Measurements from ENCODE around the gene SDR42E2. TPM values are rescaled to one million over a fixed set of nuclear protein-coding genes. Genes with fewer than 3 reads are reported as not detected.

SDR42E2 gene
- total RNA-seq, 2 donors from 2014 or later = not detected

DNA sequence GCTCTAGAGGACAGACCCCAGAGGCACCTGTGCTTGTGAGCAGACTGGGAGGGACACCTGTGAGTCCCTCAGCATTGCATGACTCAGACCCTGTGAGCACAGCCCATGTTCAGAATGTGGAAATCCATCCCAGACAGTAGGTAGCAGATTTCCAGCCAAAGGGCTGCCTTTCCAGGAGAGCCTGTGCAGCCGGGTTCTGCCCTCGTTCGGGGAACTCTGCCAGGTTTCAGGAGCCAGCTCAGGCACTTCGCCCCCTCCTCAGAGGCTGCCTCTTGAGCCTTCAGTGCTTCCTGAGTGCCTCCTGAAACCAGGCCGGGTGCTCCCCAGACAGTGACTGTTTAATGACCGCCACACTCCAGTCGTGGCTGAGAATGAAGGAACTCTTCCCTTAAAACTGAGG, 23.3 kb upstream of the SDR42E2 start:
- H3K27ac ChIP-seq (ENCODE audit: low read depth, low read length) = no peak overlapping the region
- no peaks in the 10 kb centered on the region for H3K4me1 ChIP-seq (ENCODE audit: control insufficient read depth, insufficient read depth, low read length)
- no peak overlapping the region for H3K27ac Mint-ChIP-seq
- no peak for DNase-seq
- no peaks in the 10 kb centered on the region for H3K4me1 Mint-ChIP-seq
- TF ChIP-seq, protein P1, sequence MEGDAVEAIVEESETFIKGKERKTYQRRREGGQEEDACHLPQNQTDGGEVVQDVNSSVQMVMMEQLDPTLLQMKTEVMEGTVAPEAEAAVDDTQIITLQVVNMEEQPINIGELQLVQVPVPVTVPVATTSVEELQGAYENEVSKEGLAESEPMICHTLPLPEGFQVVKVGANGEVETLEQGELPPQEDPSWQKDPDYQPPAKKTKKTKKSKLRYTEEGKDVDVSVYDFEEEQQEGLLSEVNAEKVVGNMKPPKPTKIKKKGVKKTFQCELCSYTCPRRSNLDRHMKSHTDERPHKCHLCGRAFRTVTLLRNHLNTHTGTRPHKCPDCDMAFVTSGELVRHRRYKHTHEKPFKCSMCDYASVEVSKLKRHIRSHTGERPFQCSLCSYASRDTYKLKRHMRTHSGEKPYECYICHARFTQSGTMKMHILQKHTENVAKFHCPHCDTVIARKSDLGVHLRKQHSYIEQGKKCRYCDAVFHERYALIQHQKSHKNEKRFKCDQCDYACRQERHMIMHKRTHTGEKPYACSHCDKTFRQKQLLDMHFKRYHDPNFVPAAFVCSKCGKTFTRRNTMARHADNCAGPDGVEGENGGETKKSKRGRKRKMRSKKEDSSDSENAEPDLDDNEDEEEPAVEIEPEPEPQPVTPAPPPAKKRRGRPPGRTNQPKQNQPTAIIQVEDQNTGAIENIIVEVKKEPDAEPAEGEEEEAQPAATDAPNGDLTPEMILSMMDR (conservative IDR thresholded peaks at IDR 0.05) = no peak
- H3K36me3 ChIP-seq (ENCODE audit: control insufficient read depth, insufficient read depth, low read length) = no peaks in the 10 kb centered on the region
- H3K9me3 Mint-ChIP-seq = no peaks in the 10 kb centered on the region
- no peaks in the 10 kb centered on the region for H3K27me3 ChIP-seq (ENCODE audit: control insufficient read depth, insufficient read depth, low read length, poor library complexity, severe bottlenecking)
- 93 to 100% methylated on average over 2 to 7 of the region's 7 CpGs for WGBS, 2 experiments (ENCODE audit: insufficient coverage in 1 of 2, insufficient read length in 1 of 2)
- H3K9me3 ChIP-seq (ENCODE audit: control insufficient read depth, low read length) = no peaks in the 10 kb centered on the region
- no peak overlapping the region for H3K4me3 ChIP-seq (ENCODE audit: low read length)
- no peak overlapping the region for H3K4me3 Mint-ChIP-seq
- no peak overlapping the region for H3K9ac ChIP-seq (ENCODE audit: extremely low read depth, low read length, poor library complexity, severe bottlenecking)
- H3K36me3 Mint-ChIP-seq (ENCODE audit: low read depth) = no peaks in the 10 kb centered on the region
- no peaks in the 10 kb centered on the region for H3K27me3 Mint-ChIP-seq (ENCODE audit: insufficient read depth)

DNA sequence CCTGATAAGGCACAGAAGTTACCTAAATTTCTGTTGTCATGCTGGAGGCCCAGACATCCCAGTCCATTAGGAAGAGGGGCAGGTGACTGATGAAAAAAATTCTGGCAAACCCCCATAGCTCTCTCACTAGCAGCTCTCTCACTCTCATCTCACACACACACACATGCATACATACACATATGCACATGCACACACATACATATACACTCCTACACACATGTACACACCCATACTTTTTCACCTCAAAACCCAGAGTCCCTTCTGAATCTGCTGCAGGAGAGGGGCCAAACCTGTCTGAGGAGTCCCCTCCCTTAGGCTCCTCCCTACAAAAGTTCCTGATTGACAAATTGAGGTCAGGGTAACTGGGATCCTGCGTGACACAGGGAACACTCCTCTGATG, 22.6 kb upstream of the SDR42E2 start:
- Histone ChIP-seq H3K27ac (ENCODE audit: low read depth, low read length) (no peak overlapping the region), H3K27me3 (ENCODE audit: control insufficient read depth, insufficient read depth, low read length, poor library complexity, severe bottlenecking) (no peaks in the 10 kb centered on the region), H3K36me3 (ENCODE audit: control insufficient read depth, insufficient read depth, low read length) (no peaks in the 10 kb centered on the region), H3K4me1 (ENCODE audit: control insufficient read depth, insufficient read depth, low read length) (no peaks in the 10 kb centered on the region), H3K9me3 (ENCODE audit: control insufficient read depth, low read length) (no peaks in the 10 kb centered on the region), H3K4me3 (ENCODE audit: low read length) (no peak overlapping the region), H3K9ac (ENCODE audit: extremely low read depth, low read length, poor library complexity, severe bottlenecking) (no peak overlapping the region)
- no peaks in the 10 kb centered on the region for H3K4me1 Mint-ChIP-seq
- DNase-seq = no peak
- no peak overlapping the region for H3K27ac Mint-ChIP-seq
- no peak overlapping the region for H3K4me3 Mint-ChIP-seq
- 50 to 93% methylated on average over 1 of the region's 1 CpG for whole genome bisulfite sequencing, 2 experiments (ENCODE audit: insufficient coverage in 1 of 2, insufficient read length in 1 of 2)
- H3K9me3 Mint-ChIP-seq = no peaks in the 10 kb centered on the region
- no peaks in the 10 kb centered on the region for H3K36me3 Mint-ChIP-seq (ENCODE audit: low read depth)
- TF ChIP-seq, protein P1 (conservative IDR thresholded peaks at IDR 0.05) = no peak
- H3K27me3 Mint-ChIP-seq (ENCODE audit: insufficient read depth) = no peaks in the 10 kb centered on the region

DNA sequence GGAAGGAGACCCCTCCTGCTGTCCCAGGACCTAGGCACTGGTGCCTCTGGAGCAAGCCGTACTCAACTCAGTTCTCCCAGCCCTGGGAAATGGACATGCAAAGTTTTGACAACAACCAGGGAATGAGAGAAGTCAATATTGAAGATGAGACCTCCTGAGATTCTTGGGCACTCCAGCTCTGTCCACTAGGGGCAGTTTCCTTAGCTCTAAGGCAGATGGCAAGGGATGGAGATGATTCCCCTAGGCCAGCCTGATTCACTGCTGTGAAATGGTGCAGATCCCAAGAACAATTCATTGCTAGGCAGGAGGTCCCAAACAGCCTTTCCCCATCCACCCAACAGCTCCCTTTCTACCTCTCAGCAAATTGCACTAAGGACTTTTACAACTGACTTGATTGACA, 20.5 kb upstream of the SDR42E2 start:
- Histone ChIP-seq H3K4me1 (ENCODE audit: control insufficient read depth, insufficient read depth, low read length) (no peaks in the 10 kb centered on the region), H3K27me3 (ENCODE audit: control insufficient read depth, insufficient read depth, low read length, poor library complexity, severe bottlenecking) (no peaks in the 10 kb centered on the region), H3K36me3 (ENCODE audit: control insufficient read depth, insufficient read depth, low read length) (no peaks in the 10 kb centered on the region), H3K4me3 (ENCODE audit: low read length) (no peak overlapping the region), H3K9ac (ENCODE audit: extremely low read depth, low read length, poor library complexity, severe bottlenecking) (no peak overlapping the region), H3K27ac (ENCODE audit: low read depth, low read length) (no peak overlapping the region), H3K9me3 (ENCODE audit: control insufficient read depth, low read length) (no peaks in the 10 kb centered on the region)
- no peaks in the 10 kb centered on the region for H3K9me3 Mint-ChIP-seq
- H3K36me3 Mint-ChIP-seq (ENCODE audit: low read depth) = no peaks in the 10 kb centered on the region
- DNase-seq = peak; percentile 82
- no peak overlapping the region for H3K4me3 Mint-ChIP-seq
- H3K4me1 Mint-ChIP-seq = no peaks in the 10 kb centered on the region
- H3K27ac Mint-ChIP-seq = no peak overlapping the region
- no peaks in the 10 kb centered on the region for H3K27me3 Mint-ChIP-seq (ENCODE audit: insufficient read depth)
- WGBS, 2 experiments (ENCODE audit: insufficient coverage in 1 of 2, insufficient read length in 1 of 2) = 94% methylated on average over 1 of the region's 1 CpG; no CpG with 5 or more reads in 1 of the 2 experiments
- TF ChIP-seq, protein P1 (conservative IDR thresholded peaks at IDR 0.05) = peak; percentile 78
